Measurements from ENCODE around the gene LRRC57. TPM values are rescaled to one million over a fixed set of nuclear protein-coding genes. Genes with fewer than 3 reads are reported as not detected.
A peak's percentile ranks its signal among the peaks of the same experiment; 100 is the strongest.

LRRC57 gene
- 32.8 and 39.2 TPM in 2 replicates for total RNA-seq
- polyA plus RNA-seq = 11.2 and 13.4 TPM in 2 replicates
- 17.5 and 19.2 TPM in 2 replicates for polyA plus RNA-seq (2011; cell fraction: cytosol; rRNA removed)
- 11.2 and 12.3 TPM in 2 replicates for polyA plus RNA-seq (2011; cell fraction: nucleus; rRNA removed)
- 12.6 and 19.2 TPM in 2 replicates for polyA plus RNA-seq (2012)
- 10.5 and 12.2 TPM in 2 replicates for polyA minus RNA-seq
- 8.5 TPM for polyA minus RNA-seq (2011; cell fraction: cytosol; rRNA and poly(A)+ RNA removed)
- polyA minus RNA-seq (2011; cell fraction: nucleus; rRNA and poly(A)+ RNA removed) = 4.9 and 9.5 TPM in 2 replicates
- Bru-seq, nascent RNA = percentile 75 among the genes with signal in this experiment
- percentile 93 among the genes with signal in this experiment for BruChase-seq, experiment 1, labeled RNA remaining after a 6-hour chase
- BruChase-seq, experiment 2, labeled RNA remaining after a 2-hour chase = percentile 92 among the genes with signal in this experiment
- long read RNA-seq, full-length matches to known transcripts = 52 of 58 reads
- long read RNA-seq, partial matches to known transcripts = 0 of 58 reads
- long read RNA-seq, other reads (novel, unspliced or antisense) = 6 of 58 reads

- CTCF ChIA-PET = interaction anchor here (1.6 to 2.3 kb wide), 4 partner anchors 14 to 103 kb away, joined by 5 to 15 read pairs (median 6); partner anchors contain the start of gene SNAP23
These were observed at the start of gene LRRC57, which contains the start of gene HAUS2 for GRCh38 chr15:42548249-42549031. Gene LRRC57 (minus strand): TSS chr15:42548793. CDS start chr15:42548434, 359 bp downstream. Gene HAUS2 (plus strand): TSS chr15:42548838. CDS start chr15:42548873, 35 bp downstream.

More at GRCh38 chr15:42548249-42549031, at the start of gene LRRC57, which contains the start of gene HAUS2:
- peak within 1 kb of the TSS; percentile 95 for H3K4me2 ChIP-seq (ENCODE audit: insufficient read depth, low read length)
- TF ChIP-seq EZH2 (IDR thresholded peaks at IDR 0.05; ENCODE audit: borderline replicate concordance, low read depth, low read length, severe bottlenecking) (no peak), GATA2 (IDR thresholded peaks at IDR 0.05; ENCODE audit: insufficient read depth, insufficient read length, low read depth, low read length) (no peak), MYC (IDR thresholded peaks at IDR 0.05; ENCODE audit: low read depth, low read length) (no peak), MAX (IDR thresholded peaks at IDR 0.05; ENCODE audit: insufficient read depth, insufficient read length) (peak; percentile 20), POLR2A (IDR thresholded peaks at IDR 0.05; ENCODE audit: low read depth, low read length) (peak; percentile 95), POLR2AphosphoS5 (IDR thresholded peaks at IDR 0.05; ENCODE audit: insufficient read depth, low read depth, low read length) (peak; percentile 94), CTCF (IDR thresholded peaks at IDR 0.05; ENCODE audit: extremely low read depth in 1 of 2, insufficient read depth in 1 of 2, low read depth in 1 of 2, low read length in 2 of 2) (no peak), JUN (IDR thresholded peaks at IDR 0.05; ENCODE audit: borderline replicate concordance, insufficient read depth, insufficient read length, low read depth) (peak; percentile 36), FOS (IDR thresholded peaks at IDR 0.05; ENCODE audit: borderline replicate concordance, insufficient read depth, low read length) (no peak)
- H2AFZ ChIP-seq (ENCODE audit: low read depth, low read length) = peak within 1 kb of the TSS; percentile 98
- intact Hi-C loops (cut with micrococcal nuclease) = loop anchor here (1.0 to 2.0 kb wide), 3 partner anchors 27 to 102 kb away; partner anchors contain the start of genes SNAP23 and STARD9
- peak within 1 kb of the TSS; percentile 80 for H3K9ac ChIP-seq (replicated peaks; ENCODE audit: extremely low read depth, insufficient read depth, low read length)
- peaks cover 4 to 13% of the 10 kb centered on the region in 2 experiments for H3K36me3 ChIP-seq (ENCODE audit: control insufficient read depth in 2 of 2, extremely low read depth in 1 of 2, insufficient read depth in 2 of 2, low read length in 2 of 2)
- POLR2A ChIA-PET = interaction anchor here (1.0 kb wide), 1 partner anchor 27 kb away, joined by 3 read pairs; the partner anchor contains the start of gene STARD9
- no peaks in the 10 kb centered on the region for H3K9me3 ChIP-seq (replicated peaks; ENCODE audit: control insufficient read depth, insufficient read depth, low read length)
- H3K27me3 ChIP-seq (ENCODE audit: control insufficient read depth in 2 of 2, insufficient read depth in 2 of 2, low read length in 2 of 2) = no peaks in the 10 kb centered on the region
- no peaks in the 10 kb centered on the region for H3K9me1 ChIP-seq (replicated peaks; ENCODE audit: control insufficient read depth, extremely low read depth, insufficient read depth, low read length)
- H3K4me1 ChIP-seq (ENCODE audit: control insufficient read depth, extremely low read depth, insufficient read depth, low read length) = peaks cover 27% of the 10 kb centered on the region
- peak within 1 kb of the TSS; percentile 65 to 96 (median 89) for H3K4me3 ChIP-seq (replicated peaks in 1 of 3; ENCODE audit: insufficient read depth in 1 of 3, low read depth in 1 of 3, low read length in 3 of 3)
- BruUV-seq (replicated peaks) = no TSS peak
- peaks cover 72% of the 10 kb centered on the region for H3K79me2 ChIP-seq (ENCODE audit: control insufficient read depth, insufficient read depth, low read length)
- dilution Hi-C loops (cut with MboI; ENCODE audit: extremely low pct_ligation_motif_present, low sequenced_read_pairs) = no loop called here
- H3K27ac ChIP-seq (ENCODE audit: insufficient read depth, low read depth, low read length) = peak within 1 kb of the TSS; percentile 41
- DNase-seq (ENCODE audit: low read depth, low spot score) (peak; percentile 88), FAIRE-seq (peak; percentile 81)
- peaks cover 2% of the 10 kb centered on the region for H4K20me1 ChIP-seq (replicated peaks; ENCODE audit: control insufficient read depth, extremely low read depth, insufficient read depth, low read length)
